ENCODE data around the gene TXNRD1.

DNA sequence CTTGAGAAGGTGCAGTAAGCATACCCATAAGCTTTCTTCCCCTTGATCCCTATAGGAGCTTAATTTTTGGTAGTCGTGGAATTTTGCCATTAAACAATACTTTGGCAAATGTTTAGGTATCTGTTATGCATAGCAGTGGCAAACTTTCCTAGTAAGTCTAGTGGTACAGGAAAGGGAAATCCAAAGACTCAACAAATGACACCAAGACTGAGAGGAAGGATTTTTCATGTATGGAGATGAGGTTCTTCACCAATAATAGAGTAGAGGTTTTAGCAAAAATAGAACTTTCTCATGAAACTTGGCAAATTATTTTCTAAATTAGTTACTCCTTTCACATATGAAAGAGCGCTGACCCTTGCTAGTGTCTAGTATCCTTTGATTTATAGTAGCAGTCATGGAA, 90.8 kb downstream of the TXNRD1 start:
- TF ChIP-seq, protein P1, sequence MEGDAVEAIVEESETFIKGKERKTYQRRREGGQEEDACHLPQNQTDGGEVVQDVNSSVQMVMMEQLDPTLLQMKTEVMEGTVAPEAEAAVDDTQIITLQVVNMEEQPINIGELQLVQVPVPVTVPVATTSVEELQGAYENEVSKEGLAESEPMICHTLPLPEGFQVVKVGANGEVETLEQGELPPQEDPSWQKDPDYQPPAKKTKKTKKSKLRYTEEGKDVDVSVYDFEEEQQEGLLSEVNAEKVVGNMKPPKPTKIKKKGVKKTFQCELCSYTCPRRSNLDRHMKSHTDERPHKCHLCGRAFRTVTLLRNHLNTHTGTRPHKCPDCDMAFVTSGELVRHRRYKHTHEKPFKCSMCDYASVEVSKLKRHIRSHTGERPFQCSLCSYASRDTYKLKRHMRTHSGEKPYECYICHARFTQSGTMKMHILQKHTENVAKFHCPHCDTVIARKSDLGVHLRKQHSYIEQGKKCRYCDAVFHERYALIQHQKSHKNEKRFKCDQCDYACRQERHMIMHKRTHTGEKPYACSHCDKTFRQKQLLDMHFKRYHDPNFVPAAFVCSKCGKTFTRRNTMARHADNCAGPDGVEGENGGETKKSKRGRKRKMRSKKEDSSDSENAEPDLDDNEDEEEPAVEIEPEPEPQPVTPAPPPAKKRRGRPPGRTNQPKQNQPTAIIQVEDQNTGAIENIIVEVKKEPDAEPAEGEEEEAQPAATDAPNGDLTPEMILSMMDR (IDR thresholded peaks at IDR 0.05): no peak
- no peak for TF ChIP-seq POLR2A (IDR thresholded peaks at IDR 0.05)

Data from Peyer's patch (tissue), 4 donors.